HCT116 (cell line): ENCODE data around the gene DMBT1. TPM values are rescaled to one million over a fixed set of nuclear protein-coding genes. Genes with fewer than 3 reads are reported as not detected.

Source experiments
- ATAC-seq: fragments of 200-7000 bp; cut with Tn5 transposase; 2 replicates; pipeline ENCODE4 v1.9.1; 2020; ENCODE audit warnings: mild to moderate bottlenecking, moderate library complexity
- BruUV-seq: library from RNA; stranded (reverse); fragments of 400-500 nt; replicated peaks from 2 replicates; lab custom pipeline; 2021; lab: Mats Ljungman, UMichigan
- CTCF ChIA-PET: fragments of 300-600 bp; sonication (Branson Sonifier 250); formaldehyde crosslinking; loops from one replicate; lab custom pipeline; 2021; ENCODE audit warnings: antibody characterized with exemption; lab: Charles Lee
- POLR2A ChIA-PET: fragments of 300-600, 350-600 bp; sonication (Branson Sonifier 250); formaldehyde crosslinking; loops from one replicate; lab custom pipeline; 2021; ENCODE audit warnings: antibody characterized with exemption; lab: Charles Lee
- RAD21 ChIA-PET, 2 experiments: fragments of 300-600 bp; sonication (Branson Sonifier 250); formaldehyde crosslinking; loops; one replicate each; lab custom pipeline; 2023; ENCODE audit warnings: low total read pairs in 2 of 2; ENCODE audit not compliant: uncharacterized antibody in 2 of 2, unreplicated experiment in 2 of 2, low non-redundant PET in 1 of 2; lab: Charles Lee
- DNase-seq: peaks from one replicate; pipeline ENCODE4 v3.0.0-alpha.2; 2010; ENCODE audit warnings: low read depth, low spot score
- H2AFZ ChIP-seq: fragments of 200-600 bp; shearing (Covaris generic), sonication (generic); 2 replicates; pipeline ENCODE4 v1.6.1; 2017; ENCODE audit warnings: low read depth, mixed run types, mixed read lengths, antibody characterized with exemption, low read length; ENCODE audit not compliant: poor library complexity, severe bottlenecking
- H3K27ac ChIP-seq: 2 replicates; pipeline ENCODE4 v1.5.1; 2012; ENCODE audit warnings: low read depth, low read length
- H3K27me3 ChIP-seq: fragments of 200-600 bp; sonication (generic); 2 replicates; pipeline ENCODE4 v1.6.1; 2016; ENCODE audit warnings: mixed run types, low read length, mixed read lengths; ENCODE audit not compliant: insufficient read depth
- H3K36me3 ChIP-seq, 2 experiments: fragments of 200-500 bp in 1 of 2; fragments of 200-600 bp in 1 of 2; sonication (Bioruptor generic) in 1 of 2; sonication (generic) in 1 of 2; 2 replicates each; pipeline versions ENCODE4 v1.5.1 to v1.6.1; 2014 to 2016; ENCODE audit warnings: low read length in 2 of 2, inconsistent platforms in 1 of 2, mixed read lengths in 1 of 2, mixed run types in 1 of 2; ENCODE audit not compliant: insufficient read depth in 2 of 2, control insufficient read depth in 1 of 2
- H3K4me1 ChIP-seq, 2 experiments: fragments of 200-600 bp in 1 of 2; sonication (generic) in 1 of 2; 2 replicates each; pipeline versions ENCODE4 v1.5.1 to v1.6.1; 2012 to 2017; ENCODE audit warnings: low read length in 2 of 2, inconsistent platforms in 1 of 2, mild to moderate bottlenecking in 1 of 2, mixed read lengths in 1 of 2, mixed run types in 1 of 2, moderate library complexity in 1 of 2; ENCODE audit not compliant: insufficient read depth in 2 of 2, control insufficient read depth in 1 of 2
- H3K4me2 ChIP-seq: fragments of 200-600 bp; sonication (generic); 2 replicates; pipeline ENCODE4 v1.6.1; 2017; ENCODE audit warnings: mixed run types, low read length, mixed read lengths
- H3K4me3 ChIP-seq, 2 experiments: fragments of 200-600 bp in 1 of 2; sonication (generic) in 1 of 2; replicated peaks in 1 of 2; 2 replicates each; pipeline ENCODE4 v1.5.1; 2011 to 2016; ENCODE audit warnings: low read length in 2 of 2, control low read depth in 1 of 2, low read depth in 1 of 2, mild to moderate bottlenecking in 1 of 2, mixed read lengths in 1 of 2, mixed run types in 1 of 2
- H3K79me2 ChIP-seq: fragments of 200-600 bp; sonication (generic); 2 replicates; pipeline ENCODE4 v1.6.1; 2017; ENCODE audit warnings: mild to moderate bottlenecking, mixed run types, low read length, moderate library complexity, mixed read lengths; ENCODE audit not compliant: insufficient read depth
- H3K9ac ChIP-seq: fragments of 200-600 bp; sonication (generic); 2 replicates; pipeline ENCODE4 v1.6.1; 2016; ENCODE audit warnings: low read length, mixed read lengths
- H3K9me2 ChIP-seq: fragments of 200-600 bp; sonication (generic), shearing (Covaris generic); 2 replicates; pipeline ENCODE4 v1.6.1; 2017; ENCODE audit warnings: mixed run types, mild to moderate bottlenecking, moderate library complexity; ENCODE audit not compliant: insufficient read depth
- H3K9me3 ChIP-seq, 2 experiments: fragments of 200-500 bp in 1 of 2; fragments of 200-600 bp in 1 of 2; sonication (Bioruptor generic) in 1 of 2; sonication (generic) in 1 of 2; 2 replicates each; pipeline ENCODE4 v1.6.1; 2014 to 2017; ENCODE audit warnings: low read length in 2 of 2, mixed read lengths in 2 of 2, inconsistent platforms in 1 of 2, low read depth in 1 of 2, mild to moderate bottlenecking in 1 of 2, mixed run types in 1 of 2, moderate library complexity in 1 of 2; ENCODE audit not compliant: control insufficient read depth in 1 of 2, insufficient read depth in 1 of 2
- H4K20me1 ChIP-seq: fragments of 200-600 bp; sonication (generic), shearing (Covaris generic); 2 replicates; pipeline ENCODE4 v1.6.1; 2017; ENCODE audit warnings: mixed run types, mild to moderate bottlenecking, moderate library complexity; ENCODE audit not compliant: insufficient read depth
- CBX3 ChIP-seq: IDR thresholded peaks from 2 replicates; pipeline ENCODE4 v1.6.1; 2012; ENCODE audit warnings: low read depth
- CEBPB ChIP-seq: IDR thresholded peaks from 2 replicates; pipeline ENCODE4 v1.6.1; 2012; ENCODE audit warnings: low read depth
- CTCF ChIP-seq, 3 experiments: fragments of 200-600 bp in 1 of 3; sonication (generic) in 1 of 3; IDR thresholded peaks in 2 of 3; conservative IDR thresholded peaks in 1 of 3; 2 replicates each; pipeline ENCODE4 v1.5.1; 2012 to 2017; ENCODE audit warnings: low read depth in 2 of 3, low read length in 2 of 3, antibody characterized with exemption in 1 of 3, borderline replicate concordance in 1 of 3, control low read depth in 1 of 3, mild to moderate bottlenecking in 1 of 3, mixed read lengths in 1 of 3, mixed run types in 1 of 3, moderate library complexity in 1 of 3; ENCODE audit not compliant: insufficient read depth in 1 of 3
- EGR1 ChIP-seq: IDR thresholded peaks from 2 replicates; pipeline ENCODE4 v1.6.1; 2012; ENCODE audit warnings: low read depth
- ELF1 ChIP-seq: IDR thresholded peaks from 2 replicates; pipeline ENCODE4 v1.6.1; 2012; ENCODE audit warnings: low read depth, borderline replicate concordance
- EZH2 ChIP-seq: fragments of 200-600 bp; sonication (generic); IDR thresholded peaks from 2 replicates; pipeline ENCODE4 v1.6.1; 2017; ENCODE audit warnings: antibody characterized with exemption, mixed run types
- EZH2phosphoT487 ChIP-seq: fragments of 200-600 bp; IDR thresholded peaks from 2 replicates; pipeline ENCODE4 v1.6.1; 2018; ENCODE audit warnings: antibody characterized with exemption, borderline replicate concordance
- FOSL1 ChIP-seq: IDR thresholded peaks from 2 replicates; pipeline ENCODE4 v1.6.1; 2012; ENCODE audit warnings: low read depth
- JUND ChIP-seq: IDR thresholded peaks from 2 replicates; pipeline ENCODE4 v1.6.1; 2012
- POLR2AphosphoS5 ChIP-seq: IDR thresholded peaks from 2 replicates; pipeline ENCODE4 v1.6.1; 2011; ENCODE audit warnings: mild to moderate bottlenecking, low read depth, low read length, moderate library complexity
- RAD21 ChIP-seq: IDR thresholded peaks from 2 replicates; pipeline ENCODE4 v1.6.1; 2012; ENCODE audit warnings: low read depth, mild to moderate bottlenecking
- REST ChIP-seq: IDR thresholded peaks from 2 replicates; pipeline ENCODE4 v1.6.1; 2012; ENCODE audit warnings: low read depth
- SIN3A ChIP-seq: IDR thresholded peaks from 2 replicates; pipeline ENCODE4 v1.6.1; 2012; ENCODE audit warnings: low read depth
- SP1 ChIP-seq: IDR thresholded peaks from 2 replicates; pipeline ENCODE4 v1.6.1; 2012; ENCODE audit warnings: low read depth
- SRF ChIP-seq: IDR thresholded peaks from 2 replicates; pipeline ENCODE4 v1.6.1; 2012; ENCODE audit warnings: low read depth
- TCF7L2 ChIP-seq: IDR thresholded peaks from 2 replicates; pipeline ENCODE4 v1.7.0; 2011; ENCODE audit warnings: borderline replicate concordance, inconsistent platforms; ENCODE audit not compliant: insufficient read depth, insufficient read length; ENCODE audit errors: extremely low read depth
- YY1 ChIP-seq: IDR thresholded peaks from 2 replicates; pipeline ENCODE4 v1.6.1; 2011; ENCODE audit warnings: low read length, low read depth, moderate library complexity, mild to moderate bottlenecking; ENCODE audit not compliant: insufficient replicate concordance; ENCODE audit errors: extremely low read depth
- ZFX ChIP-seq: fragments of 450-650 bp; IDR thresholded peaks from 2 replicates; pipeline ENCODE4 v1.6.1; 2017
- intact Hi-C: fragments of 100-400 bp; cut with micrococcal nuclease; formaldehyde crosslinking; loops from 2 replicates; pipeline ENCODE4 v1.10.0; 2022
- total RNA-seq: library from RNA; stranded (reverse); gene quantifications from one replicate; pipeline ENCODE4 v1.2.1, GENCODE V29; 2021; ENCODE audit not compliant: unreplicated experiment
- TF ChIP-seq, protein P1 (sequence below): IDR thresholded peaks from 2 replicates; pipeline ENCODE4 v1.6.1; 2011; ENCODE audit warnings: mild to moderate bottlenecking, low read length, moderate library complexity; ENCODE audit not compliant: insufficient replicate concordance; ENCODE audit errors: extremely low read depth
- TF ChIP-seq, protein P2 (sequence below): IDR thresholded peaks from 2 replicates; pipeline ENCODE4 v1.6.1; 2012

DMBT1 gene
- total RNA-seq, 1 experiment from 2014 or later = 0.17 TPM

DNA sequence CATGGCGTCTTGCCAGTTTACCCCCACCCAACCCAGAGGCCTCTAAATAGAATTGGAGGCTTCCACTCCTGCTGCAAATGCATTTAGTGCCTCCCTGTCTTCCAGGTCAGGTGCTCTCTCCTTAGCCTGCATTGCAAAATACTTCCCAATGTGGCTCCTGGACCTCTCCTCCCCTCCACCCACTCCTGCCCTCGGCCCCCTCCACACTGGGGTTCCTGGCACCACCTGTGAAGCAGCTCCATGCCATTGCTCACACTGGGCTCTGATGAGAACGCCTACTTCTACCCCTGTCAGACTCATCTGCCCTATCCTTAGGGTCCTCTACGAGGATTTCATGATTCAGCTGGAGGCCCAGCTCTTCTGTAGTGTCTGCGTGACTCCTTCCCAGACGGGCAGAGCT is 101.7 kb downstream of the DMBT1 start:
- H4K20me1 ChIP-seq = no peaks in the 10 kb centered on the region
- no peak overlapping the region for H3K9ac ChIP-seq
- H3K4me2 ChIP-seq = no peak overlapping the region
- ChIA-PET POLR2A (no interaction called here), CTCF (no interaction called here), RAD21 (no interaction called here)
- no peak overlapping the region for H3K4me3 ChIP-seq
- DNase-seq = no peak
- no peaks in the 10 kb centered on the region for H3K9me3 ChIP-seq
- no peak overlapping the region for H2AFZ ChIP-seq
- intact Hi-C loops = no loop called here
- no peaks in the 10 kb centered on the region for H3K9me2 ChIP-seq
- no peak for TF ChIP-seq SIN3A
- TF ChIP-seq, protein P1, sequence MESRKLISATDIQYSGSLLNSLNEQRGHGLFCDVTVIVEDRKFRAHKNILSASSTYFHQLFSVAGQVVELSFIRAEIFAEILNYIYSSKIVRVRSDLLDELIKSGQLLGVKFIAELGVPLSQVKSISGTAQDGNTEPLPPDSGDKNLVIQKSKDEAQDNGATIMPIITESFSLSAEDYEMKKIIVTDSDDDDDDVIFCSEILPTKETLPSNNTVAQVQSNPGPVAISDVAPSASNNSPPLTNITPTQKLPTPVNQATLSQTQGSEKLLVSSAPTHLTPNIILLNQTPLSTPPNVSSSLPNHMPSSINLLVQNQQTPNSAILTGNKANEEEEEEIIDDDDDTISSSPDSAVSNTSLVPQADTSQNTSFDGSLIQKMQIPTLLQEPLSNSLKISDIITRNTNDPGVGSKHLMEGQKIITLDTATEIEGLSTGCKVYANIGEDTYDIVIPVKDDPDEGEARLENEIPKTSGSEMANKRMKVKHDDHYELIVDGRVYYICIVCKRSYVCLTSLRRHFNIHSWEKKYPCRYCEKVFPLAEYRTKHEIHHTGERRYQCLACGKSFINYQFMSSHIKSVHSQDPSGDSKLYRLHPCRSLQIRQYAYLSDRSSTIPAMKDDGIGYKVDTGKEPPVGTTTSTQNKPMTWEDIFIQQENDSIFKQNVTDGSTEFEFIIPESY = no peak
- TF ChIP-seq CBX3 = no peak
- no peak for TF ChIP-seq CTCF (IDR thresholded peaks at IDR 0.05 in 2 of 3, conservative IDR thresholded peaks at IDR 0.05 in 1 of 3; ENCODE audit: borderline replicate concordance in 1 of 3, insufficient read depth in 1 of 3, low read depth in 2 of 3, low read length in 2 of 3)
- no peak for TF ChIP-seq SP1
- no peak for TF ChIP-seq SRF
- TF ChIP-seq REST = no peak
- no peak for TF ChIP-seq EZH2phosphoT487
- TF ChIP-seq ZFX = no peak
- TF ChIP-seq JUND = no peak
- TF ChIP-seq CEBPB = no peak
- TF ChIP-seq FOSL1 = no peak
- TF ChIP-seq YY1 = no peak
- TF ChIP-seq, protein P2, sequence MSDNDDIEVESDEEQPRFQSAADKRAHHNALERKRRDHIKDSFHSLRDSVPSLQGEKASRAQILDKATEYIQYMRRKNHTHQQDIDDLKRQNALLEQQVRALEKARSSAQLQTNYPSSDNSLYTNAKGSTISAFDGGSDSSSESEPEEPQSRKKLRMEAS = no peak
- no peak for TF ChIP-seq ELF1
- TF ChIP-seq POLR2AphosphoS5 = no peak
- TF ChIP-seq RAD21 = no peak
- TF ChIP-seq TCF7L2 = no peak
- TF ChIP-seq EGR1 = no peak
- no peak for TF ChIP-seq EZH2
- ATAC-seq = no peak
- BruUV-seq = no TSS peak
- H3K27ac ChIP-seq = no peak overlapping the region
- H3K79me2 ChIP-seq = no peaks in the 10 kb centered on the region
- no peaks in the 10 kb centered on the region for H3K4me1 ChIP-seq
- peaks cover 73% of the 10 kb centered on the region for H3K27me3 ChIP-seq
- no peaks in the 10 kb centered on the region for H3K36me3 ChIP-seq
